ENCODE data around the gene MIA2. TPM values are rescaled to one million over a fixed set of nuclear protein-coding genes. Genes with fewer than 3 reads are reported as not detected.

Gene MIA2
- total RNA-seq, 4 donors from 2014 or later: 10.9 to 17.0 (median 12.6) TPM

DNA sequence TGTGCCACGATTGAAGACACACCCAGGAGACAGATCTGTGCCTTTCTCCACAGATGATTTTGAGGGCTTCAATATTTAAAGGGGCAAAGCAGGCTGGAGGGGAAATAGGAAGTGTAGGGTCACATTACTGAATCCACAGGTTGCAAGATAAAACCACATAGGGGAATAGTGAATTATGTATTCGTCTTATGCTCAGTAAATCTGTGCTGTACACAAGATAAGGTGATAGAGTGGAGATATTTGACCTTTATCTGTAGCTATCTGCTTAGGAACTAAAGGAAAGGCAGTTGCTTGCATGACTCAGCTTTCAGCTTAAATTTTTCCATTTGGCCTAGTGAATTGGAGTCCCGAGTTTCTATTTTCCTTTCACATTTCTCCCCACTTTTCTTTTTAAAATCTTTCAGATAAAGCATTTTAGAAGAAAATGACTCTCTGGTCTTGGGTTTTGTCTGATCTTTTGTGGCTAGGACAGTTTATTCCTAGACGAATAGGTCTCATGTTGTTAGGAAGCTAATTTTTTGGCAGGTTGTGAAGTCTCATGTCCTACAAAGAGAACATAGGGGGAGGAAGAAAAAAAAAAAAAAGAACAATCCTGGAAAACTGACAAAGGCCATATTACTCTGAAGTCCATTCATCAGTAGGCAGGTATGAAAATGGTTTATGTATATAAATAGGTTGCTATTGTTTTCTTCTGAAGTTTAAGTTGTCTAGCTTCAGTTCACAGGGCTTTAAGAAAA, 143.1 kb downstream of the MIA2 start:
- 20% methylated on average over 4 of the region's 4 CpGs for WGBS
- Histone ChIP-seq H3K36me3 (no peaks in the 10 kb centered on the region), H3K27ac (replicated peaks in 1 of 4) (peak overlapping the region; percentile 48 to 68 (median 64)), H3K4me3 (peak overlapping the region in 1 of 4 donors; percentile 4), H3K27me3 (no peaks in the 10 kb centered on the region), H3K4me1 (peaks cover 9 to 13% (median 10%) of the 10 kb centered on the region in 4 donors), H3K9me3 (no peaks in the 10 kb centered on the region)
- no peak for TF ChIP-seq POLR2A (IDR thresholded peaks at IDR 0.05; ENCODE audit: low read depth)
- TF ChIP-seq, protein P1, sequence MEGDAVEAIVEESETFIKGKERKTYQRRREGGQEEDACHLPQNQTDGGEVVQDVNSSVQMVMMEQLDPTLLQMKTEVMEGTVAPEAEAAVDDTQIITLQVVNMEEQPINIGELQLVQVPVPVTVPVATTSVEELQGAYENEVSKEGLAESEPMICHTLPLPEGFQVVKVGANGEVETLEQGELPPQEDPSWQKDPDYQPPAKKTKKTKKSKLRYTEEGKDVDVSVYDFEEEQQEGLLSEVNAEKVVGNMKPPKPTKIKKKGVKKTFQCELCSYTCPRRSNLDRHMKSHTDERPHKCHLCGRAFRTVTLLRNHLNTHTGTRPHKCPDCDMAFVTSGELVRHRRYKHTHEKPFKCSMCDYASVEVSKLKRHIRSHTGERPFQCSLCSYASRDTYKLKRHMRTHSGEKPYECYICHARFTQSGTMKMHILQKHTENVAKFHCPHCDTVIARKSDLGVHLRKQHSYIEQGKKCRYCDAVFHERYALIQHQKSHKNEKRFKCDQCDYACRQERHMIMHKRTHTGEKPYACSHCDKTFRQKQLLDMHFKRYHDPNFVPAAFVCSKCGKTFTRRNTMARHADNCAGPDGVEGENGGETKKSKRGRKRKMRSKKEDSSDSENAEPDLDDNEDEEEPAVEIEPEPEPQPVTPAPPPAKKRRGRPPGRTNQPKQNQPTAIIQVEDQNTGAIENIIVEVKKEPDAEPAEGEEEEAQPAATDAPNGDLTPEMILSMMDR (IDR thresholded peaks at IDR 0.05): no peak
- no peak for TF ChIP-seq POLR2AphosphoS5 (IDR thresholded peaks at IDR 0.05)
- no peak for TF ChIP-seq EP300 (IDR thresholded peaks at IDR 0.05)
- no peak for DNase-seq (ENCODE audit: extremely low spot score)
- intact Hi-C loops (cut with DNase I): no loop called here

- Histone ChIP-seq H3K9me3 (no peaks in the 10 kb centered on the region), H3K4me1 (peaks cover 8 to 13% (median 10%) of the 10 kb centered on the region in 4 donors), H3K36me3 (peaks cover 0 to 10% (median 0%) of the 10 kb centered on the region in 4 donors), H3K4me3 (no peak overlapping the region), H3K27ac (replicated peaks in 1 of 4) (no peak overlapping the region), H3K27me3 (no peaks in the 10 kb centered on the region)
- no peak for TF ChIP-seq EP300 (IDR thresholded peaks at IDR 0.05)
- intact Hi-C loops (cut with DNase I): no loop called here
- 98% methylated on average over 4 of the region's 4 CpGs for WGBS
- DNase-seq (ENCODE audit: extremely low spot score): no peak
These were observed 147.7 kb downstream of the MIA2 start for GRCh38 chr14:39381366-39381765.

- WGBS: 88% methylated on average over 3 of the region's 3 CpGs
- DNase-seq (ENCODE audit: extremely low spot score): no peak
- intact Hi-C loops (cut with DNase I): no loop called here
- Histone ChIP-seq H3K4me1 (peaks cover 0 to 2% (median 1%) of the 10 kb centered on the region in 4 donors), H3K27ac (replicated peaks in 1 of 4) (no peak overlapping the region), H3K27me3 (no peaks in the 10 kb centered on the region), H3K36me3 (peaks cover 0 to 10% (median 0%) of the 10 kb centered on the region in 4 donors), H3K9me3 (no peaks in the 10 kb centered on the region), H3K4me3 (no peak overlapping the region)
- TF ChIP-seq POLR2A (IDR thresholded peaks at IDR 0.05; ENCODE audit: low read depth): no peak
- TF ChIP-seq EP300 (IDR thresholded peaks at IDR 0.05): no peak
- no peak for TF ChIP-seq POLR2AphosphoS5 (IDR thresholded peaks at IDR 0.05)
These were observed 148.7 kb downstream of the MIA2 start for GRCh38 chr14:39382463-39382862.

DNA sequence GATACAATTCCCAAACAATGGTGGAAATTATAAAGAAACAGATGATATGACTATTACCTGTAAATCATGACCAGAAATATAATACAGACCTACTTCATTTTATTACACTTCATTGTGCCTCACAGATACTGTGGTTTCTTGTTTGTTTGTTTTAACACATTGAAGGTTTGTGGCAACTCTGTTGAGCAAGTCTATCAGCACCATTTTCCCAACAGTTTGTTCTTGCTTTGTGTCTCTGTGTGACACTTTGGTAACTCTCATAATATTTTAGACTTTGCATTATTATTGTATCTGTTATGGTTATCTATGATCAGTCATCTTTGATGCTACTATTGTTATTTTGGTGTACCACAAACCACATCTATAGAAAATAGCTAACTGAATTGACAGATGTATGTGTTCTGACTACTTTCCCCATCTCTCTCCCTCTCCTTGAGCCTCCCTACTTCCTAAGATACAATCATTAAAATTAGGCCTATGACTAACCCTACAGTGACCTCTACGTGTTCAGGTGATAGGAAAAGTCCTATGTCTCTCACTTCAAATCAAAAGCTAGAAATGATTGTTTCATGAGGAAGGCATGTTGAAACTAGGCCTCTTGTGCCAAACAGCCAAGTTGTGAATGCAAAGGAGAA, 149.4 kb downstream of the MIA2 start:
- peaks cover 0 to 10% (median 0%) of the 10 kb centered on the region in 4 donors for H3K36me3 ChIP-seq
- H3K27me3 ChIP-seq: no peaks in the 10 kb centered on the region
- TF ChIP-seq POLR2AphosphoS5 (IDR thresholded peaks at IDR 0.05) (no peak), POLR2A (IDR thresholded peaks at IDR 0.05; ENCODE audit: low read depth) (no peak), EP300 (IDR thresholded peaks at IDR 0.05) (no peak)
- TF ChIP-seq, protein P1 (IDR thresholded peaks at IDR 0.05): no peak
- no peak overlapping the region for H3K27ac ChIP-seq (replicated peaks in 1 of 4)
- DNase-seq (ENCODE audit: extremely low spot score): no peak
- H3K4me3 ChIP-seq: no peak overlapping the region
- 96% methylated on average over 1 of the region's 1 CpG for WGBS
- intact Hi-C loops (cut with DNase I): no loop called here
- peaks cover 0 to 2% (median 0%) of the 10 kb centered on the region in 4 donors for H3K4me1 ChIP-seq
- no peaks in the 10 kb centered on the region for H3K9me3 ChIP-seq

DNA sequence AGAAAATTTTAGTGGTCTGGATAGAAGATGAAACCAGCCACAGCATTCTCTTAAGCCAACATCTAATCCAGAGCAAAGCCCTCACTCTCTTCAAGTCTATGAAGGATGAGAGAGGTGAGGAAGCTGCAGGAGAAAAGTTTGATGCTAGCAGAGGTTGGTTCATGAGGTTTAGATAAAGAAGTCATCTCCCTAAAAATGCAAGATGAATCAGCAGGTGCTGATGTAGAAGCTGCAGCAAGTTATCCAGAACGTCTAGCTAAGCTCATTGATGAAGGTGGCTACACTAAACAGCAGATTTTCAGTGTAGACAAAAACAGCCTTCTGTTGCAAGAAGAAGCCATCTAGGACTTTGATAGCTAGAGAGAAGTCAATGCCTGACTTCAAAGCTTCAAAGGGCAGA, 150.0 kb downstream of the MIA2 start:
- Histone ChIP-seq H3K36me3 (peaks cover 0 to 10% (median 0%) of the 10 kb centered on the region in 4 donors), H3K4me3 (no peak overlapping the region), H3K9me3 (no peaks in the 10 kb centered on the region), H3K27ac (replicated peaks in 1 of 4) (no peak overlapping the region), H3K27me3 (no peaks in the 10 kb centered on the region), H3K4me1 (peaks cover 0 to 2% (median 0%) of the 10 kb centered on the region in 4 donors)
- WGBS: 94% methylated on average over 1 of the region's 1 CpG
- intact Hi-C loops (cut with DNase I): no loop called here
- no peak for DNase-seq (ENCODE audit: extremely low spot score)
- TF ChIP-seq POLR2A (IDR thresholded peaks at IDR 0.05; ENCODE audit: low read depth) (no peak), POLR2AphosphoS5 (IDR thresholded peaks at IDR 0.05) (no peak), EP300 (IDR thresholded peaks at IDR 0.05) (no peak)
- TF ChIP-seq, protein P1 (IDR thresholded peaks at IDR 0.05): no peak
